Measurements from ENCODE around the gene OR10T2. TPM values are rescaled to one million over a fixed set of nuclear protein-coding genes. Genes with fewer than 3 reads are reported as not detected.
"Not testable (repeated sequence)": the region's sequence is repeated elsewhere in the genome, so short reads cannot be mapped to it uniquely, and the experiment has no call there.

OR10T2 gene
- total RNA-seq, 4 donors from 2014 or later = not detected

DNA sequence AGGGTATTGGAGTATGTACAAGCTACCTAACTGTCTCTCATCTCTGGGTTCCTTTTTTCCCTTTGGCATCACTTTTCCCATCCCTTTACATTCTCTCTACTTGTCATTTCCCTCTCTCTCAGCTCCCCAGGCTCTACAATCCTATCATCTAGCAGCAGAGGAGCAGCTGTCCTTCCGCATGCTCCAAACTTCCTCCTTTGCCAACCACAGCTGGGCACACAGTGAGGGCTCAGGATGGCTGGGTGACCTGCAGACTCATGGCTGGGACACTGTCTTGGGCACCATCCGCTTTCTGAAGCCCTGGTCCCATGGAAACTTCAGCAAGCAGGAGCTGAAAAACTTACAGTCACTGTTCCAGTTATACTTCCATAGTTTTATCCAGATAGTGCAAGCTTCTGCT, 45.0 kb downstream of the OR10T2 start:
- intact Hi-C loops (cut with DNase I; ENCODE audit: low total_unique reads) = no loop called here

GRCh38 chr1:158353303-158354075, 45.8 kb downstream of the OR10T2 start, which contains the start of gene CD1E:
Gene CD1E, plus strand, starts transcription at chr1:158353894. Its CDS starts 95 bp downstream, at chr1:158353989.
- intact Hi-C loops (cut with DNase I; ENCODE audit: low total_unique reads) (no loop called here), in situ Hi-C loops (cut with MboI; ENCODE audit: low sequenced_read_pairs in 4 of 4) (no loop called here)
- H3K4me1 ChIP-seq = no peaks in the 10 kb centered on the region
- no peaks in the 10 kb centered on the region for H3K36me3 ChIP-seq
- H3K27ac ChIP-seq = no peak within 1 kb of the TSS
- no peak within 1 kb of the TSS for H3K4me3 ChIP-seq
- ATAC-seq (no peak), DNase-seq (no peak)
- no peaks in the 10 kb centered on the region for H3K9me3 ChIP-seq
- TF ChIP-seq POLR2A (IDR thresholded peaks at IDR 0.05) = no peak
- TF ChIP-seq, protein P1, sequence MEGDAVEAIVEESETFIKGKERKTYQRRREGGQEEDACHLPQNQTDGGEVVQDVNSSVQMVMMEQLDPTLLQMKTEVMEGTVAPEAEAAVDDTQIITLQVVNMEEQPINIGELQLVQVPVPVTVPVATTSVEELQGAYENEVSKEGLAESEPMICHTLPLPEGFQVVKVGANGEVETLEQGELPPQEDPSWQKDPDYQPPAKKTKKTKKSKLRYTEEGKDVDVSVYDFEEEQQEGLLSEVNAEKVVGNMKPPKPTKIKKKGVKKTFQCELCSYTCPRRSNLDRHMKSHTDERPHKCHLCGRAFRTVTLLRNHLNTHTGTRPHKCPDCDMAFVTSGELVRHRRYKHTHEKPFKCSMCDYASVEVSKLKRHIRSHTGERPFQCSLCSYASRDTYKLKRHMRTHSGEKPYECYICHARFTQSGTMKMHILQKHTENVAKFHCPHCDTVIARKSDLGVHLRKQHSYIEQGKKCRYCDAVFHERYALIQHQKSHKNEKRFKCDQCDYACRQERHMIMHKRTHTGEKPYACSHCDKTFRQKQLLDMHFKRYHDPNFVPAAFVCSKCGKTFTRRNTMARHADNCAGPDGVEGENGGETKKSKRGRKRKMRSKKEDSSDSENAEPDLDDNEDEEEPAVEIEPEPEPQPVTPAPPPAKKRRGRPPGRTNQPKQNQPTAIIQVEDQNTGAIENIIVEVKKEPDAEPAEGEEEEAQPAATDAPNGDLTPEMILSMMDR (IDR thresholded peaks at IDR 0.05 in 4 of 5, conservative IDR thresholded peaks at IDR 0.05 in 1 of 5) = no peak
- H3K27me3 ChIP-seq = no peaks in the 10 kb centered on the region

More for the DNA sequence above, 45.0 kb downstream of the OR10T2 start:
- H3K27ac ChIP-seq = no peak overlapping the region
- H3K27me3 ChIP-seq = no peaks in the 10 kb centered on the region
- in situ Hi-C loops (cut with MboI; ENCODE audit: low sequenced_read_pairs in 4 of 4) = no loop called here
- H3K4me1 ChIP-seq = no peaks in the 10 kb centered on the region
- H3K9me3 ChIP-seq = no peaks in the 10 kb centered on the region
- no peak overlapping the region for H3K4me3 ChIP-seq
- no peaks in the 10 kb centered on the region for H3K36me3 ChIP-seq
- ATAC-seq = no peak
- no peak for DNase-seq
- TF ChIP-seq, protein P1 (IDR thresholded peaks at IDR 0.05 in 4 of 5, conservative IDR thresholded peaks at IDR 0.05 in 1 of 5) = no peak
- no peak for TF ChIP-seq POLR2A (IDR thresholded peaks at IDR 0.05)

DNA sequence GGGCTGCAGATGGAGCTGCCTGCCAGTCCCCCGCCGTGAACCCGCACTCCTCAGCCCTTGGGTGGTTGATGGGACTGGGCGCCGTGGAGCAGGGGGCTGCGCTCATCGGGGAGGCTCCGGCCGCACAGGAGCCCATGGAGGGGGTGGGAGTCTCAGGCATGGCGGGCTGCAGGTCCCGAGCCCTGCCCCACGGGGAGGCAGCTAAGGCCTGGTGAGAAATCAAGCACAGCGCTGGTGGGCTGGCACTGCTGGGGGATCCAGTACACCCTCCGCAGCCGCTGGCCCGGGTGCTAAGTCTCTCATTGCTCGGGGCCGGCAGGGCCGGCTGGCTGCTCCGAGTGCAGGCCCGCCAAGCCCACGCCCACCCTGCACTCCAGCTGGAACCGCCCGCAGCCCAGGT, 50.3 kb downstream of the OR10T2 start:
- H3K4me1 ChIP-seq; H3K36me3 ChIP-seq; H3K27ac ChIP-seq; H3K9me3 ChIP-seq; ATAC-seq; H3K4me3 ChIP-seq; in situ Hi-C loops (cut with MboI; ENCODE audit: low sequenced_read_pairs in 4 of 4); DNase-seq; H3K27me3 ChIP-seq; intact Hi-C loops (cut with DNase I; ENCODE audit: low total_unique reads): not testable (repeated sequence)

Other genes with a start within 250 kb of the OR10T2 start
- under 1 TPM in 2 of 4 donors, not detected in 2; 0.58 to 0.82 TPM for gene CD1D, start 218.6 kb downstream of the OR10T2 start, total RNA-seq
- gene CD1A, start 145.0 kb downstream of the OR10T2 start, total RNA-seq = not detected
- gene CD1C, start 109.5 kb downstream of the OR10T2 start, total RNA-seq = under 1 TPM in 1 of 4 donors, not detected in 3; 0.35 TPM
- not detected for gene CD1B, start 67.9 kb downstream of the OR10T2 start, total RNA-seq
- not detected for gene CD1E, start 45.6 kb downstream of the OR10T2 start, total RNA-seq
- gene OR10K2, start 26.8 kb upstream of the OR10T2 start, total RNA-seq = not detected
- not detected for gene OR10K1, start 62.4 kb upstream of the OR10T2 start, total RNA-seq
- gene OR10R2, start 72.8 kb upstream of the OR10T2 start, total RNA-seq = not detected
- gene OR6Y1, start 154.9 kb upstream of the OR10T2 start, total RNA-seq = not detected
- not detected for gene OR6P1, start 171.1 kb upstream of the OR10T2 start, total RNA-seq
- gene OR10X1, start 180.4 kb upstream of the OR10T2 start, total RNA-seq = not detected
- gene OR10Z1, start 205.8 kb upstream of the OR10T2 start, total RNA-seq = not detected